Muscle of leg (tissue), 11 donors: ENCODE data around the gene MYO15B. TPM values are rescaled to one million over a fixed set of nuclear protein-coding genes. Genes with fewer than 3 reads are reported as not detected.
"Not testable (repeated sequence)": the region's sequence is repeated elsewhere in the genome, so short reads cannot be mapped to it uniquely, and the experiment has no call there.

Experiments
- DNase-seq: peaks from one replicate; pipeline ENCODE4 v3.0.0; 2013
- H3K27ac ChIP-seq: one replicate; pipeline ENCODE4 v1.5.1; 2013; ENCODE audit warnings: mild to moderate bottlenecking, low read length, control low read depth
- H3K27me3 ChIP-seq: one replicate; pipeline ENCODE4 v1.6.1; 2013; ENCODE audit warnings: low read length; ENCODE audit not compliant: control insufficient read depth, insufficient read depth
- H3K36me3 ChIP-seq: one replicate; pipeline ENCODE4 v1.6.1; 2013; ENCODE audit warnings: low read length; ENCODE audit not compliant: control insufficient read depth, insufficient read depth
- H3K4me1 ChIP-seq: one replicate; pipeline ENCODE4 v1.6.1; 2013; ENCODE audit warnings: low read length; ENCODE audit not compliant: control insufficient read depth, insufficient read depth
- H3K4me3 ChIP-seq: one replicate; pipeline ENCODE4 v1.5.1; 2013; ENCODE audit warnings: low read length, control low read depth
- H3K9me3 ChIP-seq: replicated peaks from 2 replicates; pipeline ENCODE4 v1.6.1; 2013; ENCODE audit warnings: low read depth, low read length; ENCODE audit not compliant: control insufficient read depth
- WGBS: methylation state at CpG from one replicate; pipeline ENCODE4 v1.1.5; 2013; ENCODE audit warnings: missing lambda C conversion rate; ENCODE audit not compliant: insufficient coverage; 5-methylcytosine and 5-hydroxymethylcytosine counted together
- polyA plus RNA-seq, 8 donors: library from polyadenylated mRNA; unstranded; fragments of 120-200 nt; gene quantifications; one replicate each; pipeline versions ENCODE4 v1.2.1 to v1.2.3, GENCODE V29; 2013; ENCODE audit warnings: inconsistent platforms in 1 of 8, low replicate concordance in 1 of 8; ENCODE audit not compliant: insufficient read length in 8 of 8, insufficient read depth in 1 of 8
- total RNA-seq: library from RNA; stranded (reverse); fragments of 120-200 nt; gene quantifications from one replicate; pipeline ENCODE4 v1.2.4, GENCODE V29; 2013

Gene MYO15B
- total and polyA plus RNA-seq, 9 donors, result 52.9 to 147 (median 112) TPM

- not testable (repeated sequence) for DNase-seq, H3K27me3 ChIP-seq, H3K27ac ChIP-seq, H3K4me3 ChIP-seq, H3K9me3 ChIP-seq
- 95% methylated on average over 6 of the region's 12 CpGs for WGBS
- Histone ChIP-seq H3K4me1 (peaks cover 58% of the 10 kb centered on the region), H3K36me3 (peaks cover 17% of the 10 kb centered on the region)
Measured at GRCh38 chr17:75638039-75638438, 50.4 kb downstream of the MYO15B start.

GRCh38 chr17:75638893-75639292 is 51.3 kb downstream of the MYO15B start:
- 89% methylated on average over 12 of the region's 13 CpGs for WGBS
- Histone ChIP-seq H3K27me3 (peaks cover 2% of the 10 kb centered on the region), H3K27ac (no peak overlapping the region), H3K4me3 (no peak overlapping the region), H3K9me3 (no peaks in the 10 kb centered on the region), H3K36me3 (peaks cover 24% of the 10 kb centered on the region), H3K4me1 (peaks cover 49% of the 10 kb centered on the region)
- no peak for DNase-seq

- no peak overlapping the region for H3K27ac ChIP-seq
- H3K9me3 ChIP-seq, result no peaks in the 10 kb centered on the region
- peaks cover 45% of the 10 kb centered on the region for H3K4me1 ChIP-seq
- no CpG with 5 or more reads among the region's 3 CpGs for WGBS
- peaks cover 24% of the 10 kb centered on the region for H3K36me3 ChIP-seq
- H3K4me3 ChIP-seq, result no peak overlapping the region
- DNase-seq, result no peak
- peaks cover 2% of the 10 kb centered on the region for H3K27me3 ChIP-seq
Measured at GRCh38 chr17:75639327-75639726, 51.7 kb downstream of the MYO15B start.

GRCh38 chr17:75639771-75640555 is 52.4 kb downstream of the MYO15B start:
- no peak for DNase-seq
- WGBS, result 91% methylated on average over 14 of the region's 30 CpGs
- no peak overlapping the region for H3K27ac ChIP-seq

GRCh38 chr17:75640556-75641119 is 53.0 kb downstream of the MYO15B start:
- peaks cover 32% of the 10 kb centered on the region for H3K4me1 ChIP-seq
- peaks cover 27% of the 10 kb centered on the region for H3K36me3 ChIP-seq
- no peak for DNase-seq
- no peak overlapping the region for H3K4me3 ChIP-seq
- no peaks in the 10 kb centered on the region for H3K27me3 ChIP-seq
- H3K27ac ChIP-seq, result no peak overlapping the region
- 83% methylated on average over 8 of the region's 13 CpGs for WGBS
- no peaks in the 10 kb centered on the region for H3K9me3 ChIP-seq

More at GRCh38 chr17:75639771-75640555, 52.4 kb downstream of the MYO15B start:
- H3K4me1 ChIP-seq, result peaks cover 39% of the 10 kb centered on the region
- peaks cover 24% of the 10 kb centered on the region for H3K36me3 ChIP-seq
- no peak overlapping the region for H3K4me3 ChIP-seq
- no peaks in the 10 kb centered on the region for H3K9me3 ChIP-seq
- peaks cover 1% of the 10 kb centered on the region for H3K27me3 ChIP-seq

GRCh38 chr17:75641343-75641742 is 53.7 kb downstream of the MYO15B start:
- peaks cover 27% of the 10 kb centered on the region for H3K4me1 ChIP-seq
- WGBS, result 89% methylated on average over 9 of the region's 9 CpGs

GRCh38 chr17:75642182-75642783 is 54.7 kb downstream of the MYO15B start:
- Histone ChIP-seq H3K36me3 (peaks cover 38% of the 10 kb centered on the region), H3K4me1 (peaks cover 18% of the 10 kb centered on the region), H3K27ac (no peak overlapping the region), H3K9me3 (no peaks in the 10 kb centered on the region), H3K27me3 (no peaks in the 10 kb centered on the region), H3K4me3 (no peak overlapping the region)
- WGBS, result 89% methylated on average over 5 of the region's 7 CpGs
- DNase-seq, result no peak

More at GRCh38 chr17:75641343-75641742, 53.7 kb downstream of the MYO15B start:
- Histone ChIP-seq H3K27ac (no peak overlapping the region), H3K9me3 (no peaks in the 10 kb centered on the region), H3K27me3 (no peaks in the 10 kb centered on the region), H3K36me3 (peaks cover 28% of the 10 kb centered on the region), H3K4me3 (no peak overlapping the region)
- DNase-seq, result no peak

- WGBS, result 77% methylated on average over 11 of the region's 17 CpGs
- no peak for DNase-seq
- peaks cover 12% of the 10 kb centered on the region for H3K4me1 ChIP-seq
- no peaks in the 10 kb centered on the region for H3K27me3 ChIP-seq
- H3K9me3 ChIP-seq, result no peaks in the 10 kb centered on the region
- no peak overlapping the region for H3K27ac ChIP-seq
- H3K4me3 ChIP-seq, result no peak overlapping the region
- H3K36me3 ChIP-seq, result peaks cover 41% of the 10 kb centered on the region
Measured at GRCh38 chr17:75642784-75643642, 55.4 kb downstream of the MYO15B start.

- Histone ChIP-seq H3K27me3 (no peaks in the 10 kb centered on the region), H3K4me3 (no peak overlapping the region), H3K27ac (no peak overlapping the region), H3K9me3 (no peaks in the 10 kb centered on the region), H3K4me1 (peaks cover 12% of the 10 kb centered on the region), H3K36me3 (peaks cover 39% of the 10 kb centered on the region)
- DNase-seq, result no peak
- WGBS, result 90% methylated on average over 7 of the region's 7 CpGs
Measured at GRCh38 chr17:75643643-75644017, 56.0 kb downstream of the MYO15B start.

GRCh38 chr17:75645501-75645888 is 57.9 kb downstream of the MYO15B start:
- Histone ChIP-seq H3K4me3 (no peak overlapping the region), H3K27me3 (no peaks in the 10 kb centered on the region), H3K27ac (no peak overlapping the region), H3K4me1 (peaks cover 5% of the 10 kb centered on the region), H3K36me3 (peaks cover 50% of the 10 kb centered on the region), H3K9me3 (no peaks in the 10 kb centered on the region)
- 71% methylated on average over 4 of the region's 7 CpGs for WGBS
- DNase-seq, result no peak
